Activated B cell treated with CpG ODN at 0.5 μM for 24 hours (primary cell): ENCODE measurements around the gene CCDC83. TPM values are rescaled to one million over a fixed set of nuclear protein-coding genes. Genes with fewer than 3 reads are reported as not detected.
"Not testable (repeated sequence)": the region's sequence is repeated elsewhere in the genome, so short reads cannot be mapped to it uniquely, and the experiment has no call there.

Experiments used
- ATAC-seq: fragments of 200-7000 bp; cut with Tn5 transposase; one replicate; pipeline ENCODE4 v1.10.0; 2021; ENCODE audit warnings: low read depth, mild to moderate bottlenecking, moderate library complexity
- CTCF ChIA-PET: fragments of 350-600 bp; sonication (Branson Sonifier 250); formaldehyde crosslinking; loops from one replicate; lab custom pipeline; 2021; ENCODE audit warnings: antibody characterized with exemption; lab: Charles Lee
- POLR2A ChIA-PET: fragments of 350-600 bp; sonication (Branson Sonifier 250); formaldehyde crosslinking; loops from one replicate; lab custom pipeline; 2021; ENCODE audit warnings: antibody characterized with exemption; lab: Charles Lee
- DNase-seq: peaks from one replicate; pipeline ENCODE4 v3.0.0; 2022
- H3K27ac Mint-ChIP-seq: one replicate; pipeline ENCODE4 v1.8.0; 2020; ENCODE audit warnings: mixed read lengths
- H3K27me3 Mint-ChIP-seq: one replicate; pipeline ENCODE4 v1.8.0; 2021; ENCODE audit warnings: mixed read lengths
- H3K36me3 Mint-ChIP-seq: one replicate; pipeline ENCODE4 v1.8.0; 2021; ENCODE audit warnings: low read depth, mixed read lengths
- H3K4me1 Mint-ChIP-seq: one replicate; pipeline ENCODE4 v1.8.0; 2021; ENCODE audit warnings: mixed read lengths
- H3K4me3 Mint-ChIP-seq: one replicate; pipeline ENCODE4 v1.8.0; 2020; ENCODE audit warnings: mild to moderate bottlenecking, mixed read lengths
- H3K9me3 Mint-ChIP-seq: one replicate; pipeline ENCODE4 v1.8.0; 2020; ENCODE audit warnings: mixed read lengths
- CTCF ChIP-seq: fragments of 200-600 bp; IDR thresholded peaks from one replicate; pipeline ENCODE4 v1.8.0; 2022; ENCODE audit warnings: antibody characterized with exemption, mild to moderate bottlenecking
- intact Hi-C: fragments of 100-400 bp; cut with micrococcal nuclease; formaldehyde crosslinking; loops from one replicate; pipeline ENCODE4 v1.15.1; 2024
- total RNA-seq: library from RNA; stranded (reverse); gene quantifications from 2 replicates; pipeline ENCODE4 v1.2.3, GENCODE V29; 2022

Gene CCDC83
- total RNA-seq, 1 donor from 2014 or later = not detected

GRCh38 chr11:85845124-85845631 is 10.0 kb upstream of the CCDC83 start:
- ChIA-PET CTCF (no interaction called here), POLR2A (no interaction called here)
- Mint-ChIP-seq H3K4me3 (no peak overlapping the region), H3K36me3 (no peaks in the 10 kb centered on the region), H3K4me1 (no peaks in the 10 kb centered on the region), H3K27ac (no peak overlapping the region), H3K27me3 (no peaks in the 10 kb centered on the region), H3K9me3 (peaks cover 2% of the 10 kb centered on the region)
- ATAC-seq (no peak), DNase-seq (no peak)
- TF ChIP-seq CTCF = no peak
- intact Hi-C loops = no loop called here

DNA sequence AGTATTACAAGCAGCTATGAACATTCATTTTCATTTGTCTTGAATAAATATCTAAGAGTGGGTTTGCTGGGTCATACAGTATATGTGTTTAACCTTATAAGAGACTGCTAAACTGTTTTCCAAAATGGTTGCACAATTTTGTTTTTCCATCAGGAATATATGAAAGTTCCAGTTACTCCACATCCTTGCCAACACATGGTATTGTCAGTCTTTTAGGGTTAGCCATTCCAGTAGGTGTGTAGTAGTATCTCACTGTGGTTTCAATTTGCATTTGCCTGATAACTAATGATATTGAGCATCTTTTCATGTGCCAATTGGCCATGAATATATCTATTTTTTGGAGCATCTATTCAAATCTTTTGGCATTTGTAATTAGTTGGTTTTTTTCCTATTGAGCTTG is 7.7 kb upstream of the CCDC83 start:
- Mint-ChIP-seq H3K27me3 (no peaks in the 10 kb centered on the region), H3K9me3 (peaks cover 2% of the 10 kb centered on the region), H3K36me3 (no peaks in the 10 kb centered on the region), H3K4me1 (no peaks in the 10 kb centered on the region), H3K4me3 (no peak overlapping the region), H3K27ac (no peak overlapping the region)
- intact Hi-C loops = no loop called here
- no peak for DNase-seq
- no peak for TF ChIP-seq CTCF
- POLR2A ChIA-PET = no interaction called here
- no peak for ATAC-seq
- CTCF ChIA-PET = no interaction called here

DNA sequence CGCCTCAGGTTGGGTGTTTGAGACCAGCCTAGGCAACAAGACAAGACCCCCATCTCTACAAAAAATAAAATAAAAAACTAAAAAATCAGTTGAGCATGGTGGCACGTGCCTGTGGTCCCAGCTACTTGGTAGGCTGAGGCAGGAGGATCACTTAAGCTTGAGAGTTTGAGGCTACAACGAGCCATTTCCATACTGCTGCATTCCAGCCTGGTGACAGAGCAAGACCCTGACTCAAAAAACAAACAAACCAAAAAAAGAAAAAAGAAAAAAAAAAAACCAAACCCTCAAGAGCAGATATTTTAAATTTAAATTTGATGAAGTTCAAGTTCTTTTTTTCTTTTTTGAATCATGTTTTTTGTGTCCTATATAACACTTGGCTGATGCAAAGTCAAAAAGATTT is 7.2 kb upstream of the CCDC83 start:
- POLR2A ChIA-PET = no interaction called here
- DNase-seq = no peak

GRCh38 chr11:85848556-85848955 is 6.6 kb upstream of the CCDC83 start:
- no peak overlapping the region for H3K4me3 Mint-ChIP-seq
- ChIA-PET CTCF (no interaction called here), POLR2A (no interaction called here)
- TF ChIP-seq CTCF = no peak
- intact Hi-C loops = no loop called here
- H3K4me1 Mint-ChIP-seq = no peaks in the 10 kb centered on the region
- H3K27me3 Mint-ChIP-seq = no peaks in the 10 kb centered on the region
- no peak overlapping the region for H3K27ac Mint-ChIP-seq
- H3K9me3 Mint-ChIP-seq = peaks cover 2% of the 10 kb centered on the region
- ATAC-seq (no peak), DNase-seq (no peak)
- no peaks in the 10 kb centered on the region for H3K36me3 Mint-ChIP-seq

More for the DNA sequence above, 7.2 kb upstream of the CCDC83 start:
- Mint-ChIP-seq H3K27me3 (no peaks in the 10 kb centered on the region), H3K36me3 (no peaks in the 10 kb centered on the region), H3K4me1 (no peaks in the 10 kb centered on the region), H3K4me3 (no peak overlapping the region), H3K27ac (no peak overlapping the region), H3K9me3 (peaks cover 2% of the 10 kb centered on the region)
- CTCF ChIA-PET = no interaction called here
- no peak for TF ChIP-seq CTCF
- ATAC-seq = no peak
- intact Hi-C loops = no loop called here

DNA sequence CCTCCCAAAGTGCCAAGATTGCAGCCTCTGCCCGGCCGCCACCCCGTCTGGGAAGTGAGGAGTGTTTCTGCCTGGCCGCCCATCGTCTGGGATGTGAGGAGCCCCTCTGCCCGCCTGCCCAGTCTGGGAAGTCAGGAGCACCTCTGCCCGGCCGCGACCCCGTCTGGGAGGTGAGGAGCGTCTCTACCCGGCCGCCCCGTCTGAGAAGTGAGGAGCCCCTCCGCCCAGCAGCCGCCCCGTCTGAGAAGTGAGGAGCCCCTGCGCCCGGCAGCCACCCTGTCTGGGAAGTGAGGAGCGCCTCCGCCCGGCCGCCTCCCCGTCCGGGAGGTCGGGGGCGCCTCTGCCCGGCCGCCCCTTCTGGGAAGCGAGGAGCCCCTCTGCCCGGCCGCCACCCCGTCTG is 2.4 kb upstream of the CCDC83 start:
- H3K27ac Mint-ChIP-seq, CTCF ChIA-PET, POLR2A ChIA-PET, H3K36me3 Mint-ChIP-seq, DNase-seq, H3K4me1 Mint-ChIP-seq, H3K27me3 Mint-ChIP-seq, H3K9me3 Mint-ChIP-seq, ATAC-seq, H3K4me3 Mint-ChIP-seq: not testable (repeated sequence)
- intact Hi-C loops = loop anchor here (10.0 kb wide), 3 partner anchors 192 to 1442 kb away; partner anchors contain the start of gene TMEM135

DNA sequence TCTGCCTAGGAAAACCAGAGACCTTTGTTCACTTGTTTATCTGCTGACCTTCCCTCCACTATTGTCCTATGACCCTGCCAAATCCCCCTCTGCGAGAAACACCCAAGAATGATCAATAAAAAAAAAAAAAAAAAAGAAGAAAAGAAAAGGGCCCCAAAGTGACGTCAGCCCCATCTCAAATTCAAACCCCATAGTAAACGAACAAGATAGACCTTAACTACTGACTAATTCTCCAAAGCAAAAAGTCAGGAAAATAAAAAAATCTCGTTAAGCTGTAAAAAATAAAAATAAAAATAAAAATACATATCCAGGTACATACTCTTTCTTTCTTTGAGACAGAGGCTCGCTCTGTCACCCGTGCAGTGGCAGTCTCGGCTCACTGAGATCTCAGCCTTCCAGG is 1.6 kb upstream of the CCDC83 start:
- ATAC-seq, H3K27ac Mint-ChIP-seq, H3K4me3 Mint-ChIP-seq, CTCF ChIA-PET, H3K27me3 Mint-ChIP-seq, H3K4me1 Mint-ChIP-seq, DNase-seq, POLR2A ChIA-PET, H3K9me3 Mint-ChIP-seq, H3K36me3 Mint-ChIP-seq: not testable (repeated sequence)
- intact Hi-C loops = loop anchor here (10.0 kb wide), 3 partner anchors 191 to 1441 kb away; partner anchors contain the start of gene TMEM135
